PC-9 (cell line): Measurements from ENCODE around the gene SNX19.

Experiments
- CTCF ChIP-seq: fragments of 200-600 bp; sonication (generic); conservative IDR thresholded peaks from 2 replicates; pipeline ENCODE4 v1.6.1; 2017; ENCODE audit warnings: mixed run types, antibody characterized with exemption, mild to moderate bottlenecking, moderate library complexity
- EZH2 ChIP-seq: fragments of 200-600 bp; sonication (generic); IDR thresholded peaks from 2 replicates; pipeline ENCODE4 v1.8.0; 2017; ENCODE audit warnings: antibody characterized with exemption, low read depth

GRCh38 chr11:130858215-130858614 is 58.1 kb downstream of the SNX19 start:
- no peak for TF ChIP-seq CTCF
- no peak for TF ChIP-seq EZH2
